GM19372 (cell line): ENCODE data around the gene CCL19.

ENCODE experiments used
- ATAC-seq: cut with Tn5 transposase; IDR thresholded peaks from one replicate; pipeline ENCODE4 v1.9.1; 2021; ENCODE audit warnings: mild to moderate bottlenecking, low read depth, moderate library complexity; ENCODE audit not compliant: unreplicated experiment

Gene CCL19

GRCh38 chr9:34642679-34643078 is 48.4 kb downstream of the CCL19 start:
- no peak for ATAC-seq
